A549 (cell line): Measurements from ENCODE around the gene MDC1.

Source experiments
- EP300 ChIP-seq, 2 experiments: fragments of >200 bp; sonication (Bioruptor Twin); formaldehyde crosslinking; IDR thresholded peaks; 2 replicates in 1 of 2; 3 replicates in 1 of 2; pipeline ENCODE4 v1.6.1; 2016 to 2017
- ESRRA ChIP-seq: fragments of 150-350 bp; IDR thresholded peaks from 2 replicates; pipeline ENCODE4 v1.6.1; 2014; ENCODE audit warnings: mild to moderate bottlenecking, low read length, borderline replicate concordance
- MAFK ChIP-seq: fragments of 450-650 bp; IDR thresholded peaks from 2 replicates; pipeline ENCODE4 v1.6.1; 2014; ENCODE audit not compliant: partially characterized antibody
- MAZ ChIP-seq: fragments of 150-350 bp; IDR thresholded peaks from 2 replicates; pipeline ENCODE4 v1.6.1; 2014; ENCODE audit warnings: antibody characterized with exemption, low read depth, low read length, borderline replicate concordance
- POLR2A ChIP-seq: IDR thresholded peaks from 2 replicates; pipeline ENCODE4 v1.6.1; 2012; ENCODE audit warnings: mild to moderate bottlenecking, low read length
- RFX5 ChIP-seq: fragments of 450-650 bp; IDR thresholded peaks from 2 replicates; pipeline ENCODE4 v1.7.1; 2014; ENCODE audit warnings: antibody characterized with exemption, mild to moderate bottlenecking, moderate library complexity
- TF ChIP-seq, protein P1 (sequence below): fragments of >200 bp; sonication (Bioruptor Twin); formaldehyde crosslinking; IDR thresholded peaks from 3 replicates; pipeline ENCODE4 v1.5.1; 2016

GRCh38 chr6:30689022-30689865, 27.8 kb downstream of the MDC1 start:
- no peak for TF ChIP-seq EP300 (IDR thresholded peaks at IDR 0.05)
- no peak for TF ChIP-seq POLR2A
- no peak for TF ChIP-seq MAFK
- TF ChIP-seq RFX5, result no peak
- TF ChIP-seq MAZ, result no peak
- TF ChIP-seq, protein P1, sequence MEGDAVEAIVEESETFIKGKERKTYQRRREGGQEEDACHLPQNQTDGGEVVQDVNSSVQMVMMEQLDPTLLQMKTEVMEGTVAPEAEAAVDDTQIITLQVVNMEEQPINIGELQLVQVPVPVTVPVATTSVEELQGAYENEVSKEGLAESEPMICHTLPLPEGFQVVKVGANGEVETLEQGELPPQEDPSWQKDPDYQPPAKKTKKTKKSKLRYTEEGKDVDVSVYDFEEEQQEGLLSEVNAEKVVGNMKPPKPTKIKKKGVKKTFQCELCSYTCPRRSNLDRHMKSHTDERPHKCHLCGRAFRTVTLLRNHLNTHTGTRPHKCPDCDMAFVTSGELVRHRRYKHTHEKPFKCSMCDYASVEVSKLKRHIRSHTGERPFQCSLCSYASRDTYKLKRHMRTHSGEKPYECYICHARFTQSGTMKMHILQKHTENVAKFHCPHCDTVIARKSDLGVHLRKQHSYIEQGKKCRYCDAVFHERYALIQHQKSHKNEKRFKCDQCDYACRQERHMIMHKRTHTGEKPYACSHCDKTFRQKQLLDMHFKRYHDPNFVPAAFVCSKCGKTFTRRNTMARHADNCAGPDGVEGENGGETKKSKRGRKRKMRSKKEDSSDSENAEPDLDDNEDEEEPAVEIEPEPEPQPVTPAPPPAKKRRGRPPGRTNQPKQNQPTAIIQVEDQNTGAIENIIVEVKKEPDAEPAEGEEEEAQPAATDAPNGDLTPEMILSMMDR, result no peak
- TF ChIP-seq ESRRA, result no peak
